ENCODE results near the gene KIAA0753. TPM values are rescaled to one million over a fixed set of nuclear protein-coding genes. Genes with fewer than 3 reads are reported as not detected.

KIAA0753 gene
- total RNA-seq, 1 donor from 2014 or later: 14.5 TPM

- Mint-ChIP-seq H3K4me1 (ENCODE audit: low read depth) (peaks cover 37% of the 10 kb centered on the region), H3K27me3 (ENCODE audit: low read depth) (peaks cover 45% of the 10 kb centered on the region), H3K4me3 (ENCODE audit: unreplicated experiment) (peak overlapping the region; percentile 61), H3K27ac (ENCODE audit: unreplicated experiment) (no peak overlapping the region), H3K36me3 (ENCODE audit: low read depth) (peaks cover 8% of the 10 kb centered on the region), H3K9me3 (ENCODE audit: low read depth) (peaks cover 6% of the 10 kb centered on the region)
- no peak for TF ChIP-seq CTCF (IDR thresholded peaks at IDR 0.05)
- DNase-seq (ENCODE audit: low spot score): no peak
Measured at GRCh38 chr17:6654841-6655731, 14.6 kb upstream of the KIAA0753 start.

- DNase-seq (ENCODE audit: low spot score): no peak
- no peak overlapping the region for H3K27ac Mint-ChIP-seq (ENCODE audit: unreplicated experiment)
- H3K36me3 Mint-ChIP-seq (ENCODE audit: low read depth): peaks cover 10% of the 10 kb centered on the region
- H3K9me3 Mint-ChIP-seq (ENCODE audit: low read depth): peaks cover 6% of the 10 kb centered on the region
- H3K27me3 Mint-ChIP-seq (ENCODE audit: low read depth): peaks cover 25% of the 10 kb centered on the region
- TF ChIP-seq CTCF (IDR thresholded peaks at IDR 0.05): no peak
- H3K4me1 Mint-ChIP-seq (ENCODE audit: low read depth): peaks cover 50% of the 10 kb centered on the region
- peak overlapping the region; percentile 91 for H3K4me3 Mint-ChIP-seq (ENCODE audit: unreplicated experiment)
Measured at GRCh38 chr17:6651919-6652452, 11.5 kb upstream of the KIAA0753 start.

- no peak for TF ChIP-seq CTCF (IDR thresholded peaks at IDR 0.05)
- Mint-ChIP-seq H3K36me3 (ENCODE audit: low read depth) (peaks cover 10% of the 10 kb centered on the region), H3K9me3 (ENCODE audit: low read depth) (peaks cover 6% of the 10 kb centered on the region), H3K27ac (ENCODE audit: unreplicated experiment) (peak within 1 kb of the TSS; percentile 98), H3K27me3 (ENCODE audit: low read depth) (peaks cover 25% of the 10 kb centered on the region), H3K4me1 (ENCODE audit: low read depth) (peaks cover 50% of the 10 kb centered on the region), H3K4me3 (ENCODE audit: unreplicated experiment) (peak within 1 kb of the TSS; percentile 91)
- DNase-seq (ENCODE audit: low spot score): peak; percentile 97
Measured at GRCh38 chr17:6651354-6651918, 10.9 kb upstream of the KIAA0753 start, which contains the start of the genes C17orf100 and MED31. C17orf100 (plus strand) TSS chr17:6651762; CDS start chr17:6651914, 152 bp downstream. MED31 (minus strand) TSS chr17:6651605; CDS start chr17:6651528, 77 bp downstream.

GRCh38 chr17:6648181-6648580, 7.7 kb upstream of the KIAA0753 start:
- Mint-ChIP-seq H3K27ac (ENCODE audit: unreplicated experiment) (no peak overlapping the region), H3K27me3 (ENCODE audit: low read depth) (peaks cover under 1% of the 10 kb centered on the region), H3K4me3 (ENCODE audit: unreplicated experiment) (no peak overlapping the region), H3K4me1 (ENCODE audit: low read depth) (peaks cover 27% of the 10 kb centered on the region), H3K36me3 (ENCODE audit: low read depth) (peaks cover 6% of the 10 kb centered on the region), H3K9me3 (ENCODE audit: low read depth) (no peaks in the 10 kb centered on the region)
- DNase-seq (ENCODE audit: low spot score): no peak
- peak; percentile 60 for TF ChIP-seq CTCF (IDR thresholded peaks at IDR 0.05)

- Mint-ChIP-seq H3K27me3 (ENCODE audit: low read depth) (no peaks in the 10 kb centered on the region), H3K9me3 (ENCODE audit: low read depth) (no peaks in the 10 kb centered on the region), H3K36me3 (ENCODE audit: low read depth) (peaks cover 5% of the 10 kb centered on the region), H3K4me1 (ENCODE audit: low read depth) (peaks cover 27% of the 10 kb centered on the region), H3K4me3 (ENCODE audit: unreplicated experiment) (no peak overlapping the region), H3K27ac (ENCODE audit: unreplicated experiment) (no peak overlapping the region)
- DNase-seq (ENCODE audit: low spot score): no peak
- TF ChIP-seq CTCF (IDR thresholded peaks at IDR 0.05): no peak
Measured at GRCh38 chr17:6643451-6644125, 3.1 kb upstream of the KIAA0753 start.
